HCT116 (cell line): ENCODE measurements around the gene CSRP3. TPM values are rescaled to one million over a fixed set of nuclear protein-coding genes. Genes with fewer than 3 reads are reported as not detected.

Experiments
- ATAC-seq: fragments of 200-7000 bp; cut with Tn5 transposase; 2 replicates; pipeline ENCODE4 v1.9.1; 2020; ENCODE audit warnings: mild to moderate bottlenecking, moderate library complexity
- BruUV-seq: library from RNA; stranded (reverse); fragments of 400-500 nt; replicated peaks from 2 replicates; lab custom pipeline; 2021; lab: Mats Ljungman, UMichigan
- CTCF ChIA-PET: fragments of 300-600 bp; sonication (Branson Sonifier 250); formaldehyde crosslinking; loops from one replicate; lab custom pipeline; 2021; ENCODE audit warnings: antibody characterized with exemption; lab: Charles Lee
- POLR2A ChIA-PET: fragments of 300-600, 350-600 bp; sonication (Branson Sonifier 250); formaldehyde crosslinking; loops from one replicate; lab custom pipeline; 2021; ENCODE audit warnings: antibody characterized with exemption; lab: Charles Lee
- RAD21 ChIA-PET, 2 experiments: fragments of 300-600 bp; sonication (Branson Sonifier 250); formaldehyde crosslinking; loops; one replicate each; lab custom pipeline; 2023; ENCODE audit warnings: low total read pairs in 2 of 2; ENCODE audit not compliant: uncharacterized antibody in 2 of 2, unreplicated experiment in 2 of 2, low non-redundant PET in 1 of 2; lab: Charles Lee
- DNase-seq: peaks from one replicate; pipeline ENCODE4 v3.0.0-alpha.2; 2010; ENCODE audit warnings: low read depth, low spot score
- H2AFZ ChIP-seq: fragments of 200-600 bp; shearing (Covaris generic), sonication (generic); 2 replicates; pipeline ENCODE4 v1.6.1; 2017; ENCODE audit warnings: low read depth, mixed run types, mixed read lengths, antibody characterized with exemption, low read length; ENCODE audit not compliant: poor library complexity, severe bottlenecking
- H3K27ac ChIP-seq: 2 replicates; pipeline ENCODE4 v1.5.1; 2012; ENCODE audit warnings: low read depth, low read length
- H3K27me3 ChIP-seq: fragments of 200-600 bp; sonication (generic); 2 replicates; pipeline ENCODE4 v1.6.1; 2016; ENCODE audit warnings: mixed run types, low read length, mixed read lengths; ENCODE audit not compliant: insufficient read depth
- H3K36me3 ChIP-seq, 2 experiments: fragments of 200-500 bp in 1 of 2; fragments of 200-600 bp in 1 of 2; sonication (Bioruptor generic) in 1 of 2; sonication (generic) in 1 of 2; 2 replicates each; pipeline versions ENCODE4 v1.5.1 to v1.6.1; 2014 to 2016; ENCODE audit warnings: low read length in 2 of 2, inconsistent platforms in 1 of 2, mixed read lengths in 1 of 2, mixed run types in 1 of 2; ENCODE audit not compliant: insufficient read depth in 2 of 2, control insufficient read depth in 1 of 2
- H3K4me1 ChIP-seq, 2 experiments: fragments of 200-600 bp in 1 of 2; sonication (generic) in 1 of 2; 2 replicates each; pipeline versions ENCODE4 v1.5.1 to v1.6.1; 2012 to 2017; ENCODE audit warnings: low read length in 2 of 2, inconsistent platforms in 1 of 2, mild to moderate bottlenecking in 1 of 2, mixed read lengths in 1 of 2, mixed run types in 1 of 2, moderate library complexity in 1 of 2; ENCODE audit not compliant: insufficient read depth in 2 of 2, control insufficient read depth in 1 of 2
- H3K4me2 ChIP-seq: fragments of 200-600 bp; sonication (generic); 2 replicates; pipeline ENCODE4 v1.6.1; 2017; ENCODE audit warnings: mixed run types, low read length, mixed read lengths
- H3K4me3 ChIP-seq, 2 experiments: fragments of 200-600 bp in 1 of 2; sonication (generic) in 1 of 2; replicated peaks in 1 of 2; 2 replicates each; pipeline ENCODE4 v1.5.1; 2011 to 2016; ENCODE audit warnings: low read length in 2 of 2, control low read depth in 1 of 2, low read depth in 1 of 2, mild to moderate bottlenecking in 1 of 2, mixed read lengths in 1 of 2, mixed run types in 1 of 2
- H3K79me2 ChIP-seq: fragments of 200-600 bp; sonication (generic); 2 replicates; pipeline ENCODE4 v1.6.1; 2017; ENCODE audit warnings: mild to moderate bottlenecking, mixed run types, low read length, moderate library complexity, mixed read lengths; ENCODE audit not compliant: insufficient read depth
- H3K9ac ChIP-seq: fragments of 200-600 bp; sonication (generic); 2 replicates; pipeline ENCODE4 v1.6.1; 2016; ENCODE audit warnings: low read length, mixed read lengths
- H3K9me2 ChIP-seq: fragments of 200-600 bp; sonication (generic), shearing (Covaris generic); 2 replicates; pipeline ENCODE4 v1.6.1; 2017; ENCODE audit warnings: mixed run types, mild to moderate bottlenecking, moderate library complexity; ENCODE audit not compliant: insufficient read depth
- H3K9me3 ChIP-seq, 2 experiments: fragments of 200-500 bp in 1 of 2; fragments of 200-600 bp in 1 of 2; sonication (Bioruptor generic) in 1 of 2; sonication (generic) in 1 of 2; 2 replicates each; pipeline ENCODE4 v1.6.1; 2014 to 2017; ENCODE audit warnings: low read length in 2 of 2, mixed read lengths in 2 of 2, inconsistent platforms in 1 of 2, low read depth in 1 of 2, mild to moderate bottlenecking in 1 of 2, mixed run types in 1 of 2, moderate library complexity in 1 of 2; ENCODE audit not compliant: control insufficient read depth in 1 of 2, insufficient read depth in 1 of 2
- H4K20me1 ChIP-seq: fragments of 200-600 bp; sonication (generic), shearing (Covaris generic); 2 replicates; pipeline ENCODE4 v1.6.1; 2017; ENCODE audit warnings: mixed run types, mild to moderate bottlenecking, moderate library complexity; ENCODE audit not compliant: insufficient read depth
- ATF3 ChIP-seq: IDR thresholded peaks from 2 replicates; pipeline ENCODE4 v1.6.1; 2012
- CBX3 ChIP-seq: IDR thresholded peaks from 2 replicates; pipeline ENCODE4 v1.6.1; 2012; ENCODE audit warnings: low read depth
- CEBPB ChIP-seq: IDR thresholded peaks from 2 replicates; pipeline ENCODE4 v1.6.1; 2012; ENCODE audit warnings: low read depth
- EGR1 ChIP-seq: IDR thresholded peaks from 2 replicates; pipeline ENCODE4 v1.6.1; 2012; ENCODE audit warnings: low read depth
- ELF1 ChIP-seq: IDR thresholded peaks from 2 replicates; pipeline ENCODE4 v1.6.1; 2012; ENCODE audit warnings: low read depth, borderline replicate concordance
- EZH2 ChIP-seq: fragments of 200-600 bp; sonication (generic); IDR thresholded peaks from 2 replicates; pipeline ENCODE4 v1.6.1; 2017; ENCODE audit warnings: antibody characterized with exemption, mixed run types
- EZH2phosphoT487 ChIP-seq: fragments of 200-600 bp; IDR thresholded peaks from 2 replicates; pipeline ENCODE4 v1.6.1; 2018; ENCODE audit warnings: antibody characterized with exemption, borderline replicate concordance
- JUND ChIP-seq: IDR thresholded peaks from 2 replicates; pipeline ENCODE4 v1.6.1; 2012
- MAX ChIP-seq: IDR thresholded peaks from 2 replicates; pipeline ENCODE4 v1.6.1; 2012
- POLR2A ChIP-seq: IDR thresholded peaks from 2 replicates; pipeline ENCODE4 v1.7.0; 2011; ENCODE audit warnings: borderline replicate concordance; ENCODE audit not compliant: insufficient read depth, insufficient read length; ENCODE audit errors: extremely low read depth
- POLR2AphosphoS5 ChIP-seq: IDR thresholded peaks from 2 replicates; pipeline ENCODE4 v1.6.1; 2011; ENCODE audit warnings: mild to moderate bottlenecking, low read depth, low read length, moderate library complexity
- RAD21 ChIP-seq: IDR thresholded peaks from 2 replicates; pipeline ENCODE4 v1.6.1; 2012; ENCODE audit warnings: low read depth, mild to moderate bottlenecking
- REST ChIP-seq: IDR thresholded peaks from 2 replicates; pipeline ENCODE4 v1.6.1; 2012; ENCODE audit warnings: low read depth
- SP1 ChIP-seq: IDR thresholded peaks from 2 replicates; pipeline ENCODE4 v1.6.1; 2012; ENCODE audit warnings: low read depth
- SRF ChIP-seq: IDR thresholded peaks from 2 replicates; pipeline ENCODE4 v1.6.1; 2012; ENCODE audit warnings: low read depth
- TCF7L2 ChIP-seq: IDR thresholded peaks from 2 replicates; pipeline ENCODE4 v1.7.0; 2011; ENCODE audit warnings: borderline replicate concordance, inconsistent platforms; ENCODE audit not compliant: insufficient read depth, insufficient read length; ENCODE audit errors: extremely low read depth
- YY1 ChIP-seq: IDR thresholded peaks from 2 replicates; pipeline ENCODE4 v1.6.1; 2011; ENCODE audit warnings: low read length, low read depth, moderate library complexity, mild to moderate bottlenecking; ENCODE audit not compliant: insufficient replicate concordance; ENCODE audit errors: extremely low read depth
- ZFX ChIP-seq: fragments of 450-650 bp; IDR thresholded peaks from 2 replicates; pipeline ENCODE4 v1.6.1; 2017
- ZNF274 ChIP-seq: fragments of 200-500 bp; sonication (Bioruptor generic); IDR thresholded peaks from 2 replicates; pipeline ENCODE4 v1.6.1; 2014; ENCODE audit warnings: mild to moderate bottlenecking, low read depth, low read length, inconsistent platforms
- intact Hi-C: fragments of 100-400 bp; cut with micrococcal nuclease; formaldehyde crosslinking; loops from 2 replicates; pipeline ENCODE4 v1.10.0; 2022
- total RNA-seq: library from RNA; stranded (reverse); gene quantifications from one replicate; pipeline ENCODE4 v1.2.1, GENCODE V29; 2021; ENCODE audit not compliant: unreplicated experiment
- TF ChIP-seq, protein P1 (sequence below): IDR thresholded peaks from 2 replicates; pipeline ENCODE4 v1.6.1; 2011; ENCODE audit warnings: mild to moderate bottlenecking, low read length, moderate library complexity; ENCODE audit not compliant: insufficient replicate concordance; ENCODE audit errors: extremely low read depth

CSRP3 gene
- total RNA-seq, 1 experiment from 2014 or later: not detected

DNA sequence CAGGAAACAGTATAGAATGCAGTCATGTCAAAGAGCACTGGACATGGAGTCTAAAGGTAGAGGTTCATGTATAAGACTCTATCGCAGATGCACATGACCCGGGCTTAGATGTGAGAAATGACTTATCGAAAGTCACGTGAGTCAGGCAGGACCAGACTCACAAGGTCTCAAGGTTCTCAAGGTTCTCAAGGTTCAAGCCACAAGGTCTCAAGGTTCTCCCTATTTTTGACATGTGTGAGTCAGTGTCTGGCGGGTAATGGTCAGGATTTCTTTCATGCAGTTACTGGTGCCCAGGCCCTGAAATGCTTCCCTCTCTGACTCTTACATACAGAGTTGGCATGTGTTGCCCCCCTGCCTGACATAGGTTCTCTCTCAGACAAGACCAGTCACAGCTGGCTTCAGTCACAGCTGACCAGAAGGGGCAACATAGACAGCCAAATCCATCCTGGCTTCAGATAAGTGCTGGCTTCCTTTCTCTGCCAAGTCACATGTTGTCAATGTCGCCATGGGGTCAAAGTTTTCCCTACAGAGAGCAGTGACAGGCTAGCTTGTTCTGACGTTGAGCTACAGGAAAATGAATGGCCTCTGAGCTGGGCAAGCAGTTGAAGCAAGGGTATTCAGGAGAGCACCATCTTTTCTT lies 10.1 kb downstream of the CSRP3 start:
- H3K27me3 ChIP-seq: no peaks in the 10 kb centered on the region
- H2AFZ ChIP-seq: no peak overlapping the region
- no peak overlapping the region for H3K9ac ChIP-seq
- H3K27ac ChIP-seq: no peak overlapping the region
- H3K4me3 ChIP-seq: no peak overlapping the region
- CTCF ChIA-PET: no interaction called here
- ATAC-seq (no peak), DNase-seq (no peak)
- H3K4me1 ChIP-seq: no peaks in the 10 kb centered on the region
- RAD21 ChIA-PET: no interaction called here
- H3K9me2 ChIP-seq: no peaks in the 10 kb centered on the region
- POLR2A ChIA-PET: no interaction called here
- no peak overlapping the region for H3K4me2 ChIP-seq
- TF ChIP-seq EZH2phosphoT487 (no peak), CBX3 (no peak), ATF3 (no peak), CEBPB (no peak), SRF (no peak), JUND (no peak), POLR2AphosphoS5 (no peak), YY1 (no peak), EZH2 (no peak), SP1 (no peak), ZNF274 (no peak), ZFX (no peak), POLR2A (no peak), TCF7L2 (no peak), MAX (no peak), RAD21 (no peak), ELF1 (no peak), EGR1 (no peak), REST (no peak)
- TF ChIP-seq, protein P1, sequence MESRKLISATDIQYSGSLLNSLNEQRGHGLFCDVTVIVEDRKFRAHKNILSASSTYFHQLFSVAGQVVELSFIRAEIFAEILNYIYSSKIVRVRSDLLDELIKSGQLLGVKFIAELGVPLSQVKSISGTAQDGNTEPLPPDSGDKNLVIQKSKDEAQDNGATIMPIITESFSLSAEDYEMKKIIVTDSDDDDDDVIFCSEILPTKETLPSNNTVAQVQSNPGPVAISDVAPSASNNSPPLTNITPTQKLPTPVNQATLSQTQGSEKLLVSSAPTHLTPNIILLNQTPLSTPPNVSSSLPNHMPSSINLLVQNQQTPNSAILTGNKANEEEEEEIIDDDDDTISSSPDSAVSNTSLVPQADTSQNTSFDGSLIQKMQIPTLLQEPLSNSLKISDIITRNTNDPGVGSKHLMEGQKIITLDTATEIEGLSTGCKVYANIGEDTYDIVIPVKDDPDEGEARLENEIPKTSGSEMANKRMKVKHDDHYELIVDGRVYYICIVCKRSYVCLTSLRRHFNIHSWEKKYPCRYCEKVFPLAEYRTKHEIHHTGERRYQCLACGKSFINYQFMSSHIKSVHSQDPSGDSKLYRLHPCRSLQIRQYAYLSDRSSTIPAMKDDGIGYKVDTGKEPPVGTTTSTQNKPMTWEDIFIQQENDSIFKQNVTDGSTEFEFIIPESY: no peak
- H4K20me1 ChIP-seq: no peaks in the 10 kb centered on the region
- H3K9me3 ChIP-seq: no peaks in the 10 kb centered on the region
- no peaks in the 10 kb centered on the region for H3K36me3 ChIP-seq
- intact Hi-C loops: no loop called here
- no peaks in the 10 kb centered on the region for H3K79me2 ChIP-seq
- BruUV-seq: no TSS peak
